DND-41 (cell line): ENCODE measurements around the gene STAG3.

Source experiments
- ATAC-seq: fragments of 200-7000 bp; cut with Tn5 transposase; 3 replicates; pipeline ENCODE4 v1.9.1; 2021; ENCODE audit warnings: low read depth; ENCODE audit not compliant: insufficient read depth
- DNase-seq: peaks from one replicate; pipeline ENCODE4 v3.0.0-alpha.2; 2020
- H2AFZ ChIP-seq: 2 replicates; pipeline ENCODE4 v1.6.0; 2012; ENCODE audit warnings: low read depth, low read length
- H3K27ac ChIP-seq: 2 replicates; pipeline ENCODE4 v1.5.1; 2012; ENCODE audit warnings: low read length, inconsistent platforms
- H3K27me3 ChIP-seq: fragments of 200-600 bp; sonication (generic); 2 replicates; pipeline ENCODE4 v1.6.0; 2012; ENCODE audit warnings: low read length, mild to moderate bottlenecking, inconsistent platforms; ENCODE audit not compliant: insufficient read depth, poor library complexity
- H3K36me3 ChIP-seq: 2 replicates; pipeline ENCODE4 v1.5.1; 2012; ENCODE audit warnings: low read length, inconsistent platforms; ENCODE audit not compliant: insufficient read depth
- H3K4me1 ChIP-seq: 2 replicates; pipeline ENCODE4 v1.5.1; 2012; ENCODE audit warnings: mild to moderate bottlenecking, low read length; ENCODE audit not compliant: insufficient read depth
- H3K4me2 ChIP-seq: 2 replicates; pipeline ENCODE4 v1.6.0; 2012; ENCODE audit warnings: mild to moderate bottlenecking, moderate library complexity, low read length, inconsistent platforms; ENCODE audit not compliant: insufficient read depth
- H3K4me3 ChIP-seq, 2 experiments: fragments of 200-600 bp in 1 of 2; shearing (Covaris generic) in 1 of 2; 2 replicates each; pipeline ENCODE4 v1.5.1; 2012 to 2016; ENCODE audit warnings: inconsistent platforms in 2 of 2, low read length in 2 of 2, mild to moderate bottlenecking in 2 of 2, low read depth in 1 of 2, moderate library complexity in 1 of 2
- H3K79me2 ChIP-seq: 2 replicates; pipeline ENCODE4 v1.6.0; 2012; ENCODE audit warnings: low read length, inconsistent platforms; ENCODE audit not compliant: insufficient read depth
- H3K9ac ChIP-seq: 2 replicates; pipeline ENCODE4 v1.6.0; 2012; ENCODE audit warnings: low read depth, mild to moderate bottlenecking, inconsistent platforms, low read length, moderate library complexity
- H3K9me3 ChIP-seq: 2 replicates; pipeline ENCODE4 v1.5.1; 2012; ENCODE audit warnings: low read length, moderate library complexity, mild to moderate bottlenecking, inconsistent platforms; ENCODE audit not compliant: insufficient read depth, severe bottlenecking
- H4K20me1 ChIP-seq: 2 replicates; pipeline ENCODE4 v1.6.0; 2012; ENCODE audit warnings: low read length; ENCODE audit not compliant: insufficient read depth
- CTCF ChIP-seq: IDR thresholded peaks from 2 replicates; pipeline ENCODE4 v1.5.1; 2012; ENCODE audit warnings: borderline replicate concordance, low read length, moderate library complexity, mild to moderate bottlenecking; ENCODE audit not compliant: poor library complexity, severe bottlenecking; ENCODE audit errors: extremely low read depth
- EZH2 ChIP-seq: IDR thresholded peaks from 3 replicates; pipeline ENCODE4 v1.6.1; 2012; ENCODE audit warnings: borderline replicate concordance, low read depth, mild to moderate bottlenecking, moderate library complexity, low read length, inconsistent platforms; ENCODE audit not compliant: severe bottlenecking

The STAG3 gene

GRCh38 chr7:100130608-100131453 is 46.9 kb upstream of the STAG3 start:
- H3K4me2 ChIP-seq: peak overlapping the region; percentile 54
- TF ChIP-seq EZH2: no peak
- peak; percentile 90 for TF ChIP-seq CTCF

GRCh38 chr7:100132126-100132525 is 45.6 kb upstream of the STAG3 start:
- Histone ChIP-seq H3K79me2 (peaks cover 2% of the 10 kb centered on the region; the same call in 1 of the 2 replicates), H3K27me3 (no peaks in the 10 kb centered on the region), H3K9ac (no peak overlapping the region), H4K20me1 (no peaks in the 10 kb centered on the region), H3K36me3 (no peaks in the 10 kb centered on the region), H3K4me1 (peaks cover 26% of the 10 kb centered on the region), H3K4me2 (no peak overlapping the region), H2AFZ (no peak overlapping the region), H3K27ac (no peak overlapping the region), H3K4me3 (no peak overlapping the region), H3K9me3 (no peaks in the 10 kb centered on the region)
- DNase-seq: no peak
- TF ChIP-seq CTCF: no peak
- TF ChIP-seq EZH2: no peak
- ATAC-seq: no peak

More at GRCh38 chr7:100130608-100131453, 46.9 kb upstream of the STAG3 start:
- no peaks in the 10 kb centered on the region for H3K36me3 ChIP-seq
- H3K9ac ChIP-seq: peak overlapping the region; percentile 18
- peak; percentile 32; the same call in 2 of the 3 replicates for ATAC-seq
- no peaks in the 10 kb centered on the region for H3K9me3 ChIP-seq
- peak; percentile 88 for DNase-seq
- H3K27me3 ChIP-seq: no peaks in the 10 kb centered on the region
- H2AFZ ChIP-seq: peak overlapping the region; percentile 76
- peaks cover 32% of the 10 kb centered on the region for H3K4me1 ChIP-seq
- no peak overlapping the region for H3K27ac ChIP-seq
- peaks cover 10% of the 10 kb centered on the region for H3K79me2 ChIP-seq
- peak overlapping the region in 1 of 2 experiments; percentile 18; a peak in 1 of 4 replicates for H3K4me3 ChIP-seq
- H4K20me1 ChIP-seq: no peaks in the 10 kb centered on the region

GRCh38 chr7:100132697-100133151 is 45.0 kb upstream of the STAG3 start:
- no peaks in the 10 kb centered on the region for H4K20me1 ChIP-seq
- no peak overlapping the region for H3K4me2 ChIP-seq
- H3K4me1 ChIP-seq: peaks cover 23% of the 10 kb centered on the region
- H3K27me3 ChIP-seq: no peaks in the 10 kb centered on the region
- no peak overlapping the region for H3K9ac ChIP-seq
- no peak overlapping the region for H2AFZ ChIP-seq
- H3K79me2 ChIP-seq: no peaks in the 10 kb centered on the region; the same call in 1 of the 2 replicates
- TF ChIP-seq CTCF (peak; percentile 94), EZH2 (no peak)
- no peak overlapping the region for H3K27ac ChIP-seq
- no peak overlapping the region for H3K4me3 ChIP-seq
- no peaks in the 10 kb centered on the region for H3K36me3 ChIP-seq
- ATAC-seq (peak; percentile 81), DNase-seq (peak; percentile 76)
- H3K9me3 ChIP-seq: no peaks in the 10 kb centered on the region
